Measurements from ENCODE around the gene ABLIM3.

The ABLIM3 gene

DNA sequence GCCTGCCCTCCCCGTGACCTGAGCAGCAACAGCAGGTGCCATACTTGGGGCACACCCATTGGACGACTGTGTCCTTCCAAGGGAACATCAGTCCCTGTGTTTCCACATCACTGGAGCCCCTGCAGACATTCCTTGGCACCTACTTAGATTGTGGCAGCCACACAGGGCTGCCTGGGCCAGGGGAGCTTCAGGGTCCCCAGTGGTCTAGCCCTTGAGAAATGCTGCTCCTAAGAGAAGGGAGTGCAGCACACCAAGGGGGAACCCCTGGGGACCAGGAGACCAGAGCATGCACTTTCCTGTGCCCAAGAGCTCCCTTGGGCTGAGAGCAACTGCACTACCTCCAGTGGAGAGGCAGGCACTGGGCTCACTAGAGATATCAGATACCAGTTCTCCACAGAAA is 20.1 kb upstream of the ABLIM3 start:
- no peak overlapping the region for H3K9ac ChIP-seq (ENCODE audit: low read depth, low read length)
- H3K9me3 ChIP-seq (ENCODE audit: control insufficient read depth, insufficient read depth, low read length): no peaks in the 10 kb centered on the region
- H3K4me1 ChIP-seq (ENCODE audit: control insufficient read depth, insufficient read depth, low read length): no peaks in the 10 kb centered on the region
- no peaks in the 10 kb centered on the region for H3K27me3 ChIP-seq (ENCODE audit: control insufficient read depth, insufficient read depth, low read length)
- H3K4me3 ChIP-seq (ENCODE audit: low read depth, low read length): no peak overlapping the region
- no peaks in the 10 kb centered on the region for H3K36me3 ChIP-seq (ENCODE audit: control insufficient read depth, insufficient read depth, low read length)

DNA sequence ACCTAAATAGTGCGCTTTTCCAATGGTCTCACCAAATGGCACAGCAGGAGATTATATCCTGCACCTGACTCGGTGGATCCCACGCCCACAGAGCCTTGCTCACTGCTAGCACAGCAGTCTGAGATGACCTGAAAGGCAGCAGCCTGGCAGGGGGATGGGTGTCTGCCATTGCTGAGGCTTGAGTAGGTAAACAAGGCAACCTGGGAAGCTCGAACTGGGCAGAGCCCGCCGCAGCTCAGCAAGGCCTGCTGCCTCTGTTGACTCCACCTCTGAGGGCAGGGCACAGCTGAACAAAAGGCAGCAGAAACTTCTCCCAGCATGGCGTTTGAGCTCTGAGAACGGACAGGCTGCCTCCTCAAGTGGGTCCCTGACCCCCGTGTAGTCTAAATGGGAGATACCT is 18.1 kb upstream of the ABLIM3 start:
- H3K4me3 ChIP-seq (ENCODE audit: low read depth, low read length): no peak overlapping the region
- no peak overlapping the region for H3K9ac ChIP-seq (ENCODE audit: low read depth, low read length)

DNA sequence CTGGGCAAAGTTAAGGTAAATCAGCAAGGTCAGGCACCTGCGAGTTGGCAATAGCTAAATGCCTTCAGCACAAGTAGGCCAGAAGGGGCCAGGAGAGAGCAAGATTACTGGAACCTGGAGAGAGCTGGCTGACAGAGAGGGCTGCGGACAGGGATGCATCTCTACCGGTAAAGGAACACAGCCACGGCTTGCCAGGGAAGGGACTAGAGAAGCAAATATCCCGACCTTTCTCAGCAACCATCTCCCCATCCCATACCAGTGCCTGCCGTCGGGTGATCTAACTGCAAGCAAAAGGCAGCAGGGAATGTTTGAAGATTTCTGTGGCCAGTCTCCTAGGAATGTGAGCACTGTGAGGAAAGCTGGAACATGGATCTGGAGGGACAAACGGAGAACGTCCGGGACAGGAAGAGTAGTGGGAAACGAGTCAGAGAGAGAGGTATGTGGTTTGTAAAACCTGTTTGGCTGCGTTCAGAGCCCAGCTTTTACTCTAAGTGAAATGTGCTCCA is 15.9 kb upstream of the ABLIM3 start:
- Histone ChIP-seq H3K4me3 (ENCODE audit: low read depth, low read length) (peak overlapping the region; percentile 30), H3K9me3 (ENCODE audit: control insufficient read depth, insufficient read depth, low read length) (no peaks in the 10 kb centered on the region), H3K27me3 (ENCODE audit: control insufficient read depth, insufficient read depth, low read length) (no peaks in the 10 kb centered on the region), H3K4me1 (ENCODE audit: control insufficient read depth, insufficient read depth, low read length) (no peaks in the 10 kb centered on the region), H3K36me3 (ENCODE audit: control insufficient read depth, insufficient read depth, low read length) (no peaks in the 10 kb centered on the region), H3K9ac (ENCODE audit: low read depth, low read length) (no peak overlapping the region)

More for the DNA sequence above, 18.1 kb upstream of the ABLIM3 start:
- Histone ChIP-seq H3K36me3 (ENCODE audit: control insufficient read depth, insufficient read depth, low read length) (no peaks in the 10 kb centered on the region), H3K27me3 (ENCODE audit: control insufficient read depth, insufficient read depth, low read length) (no peaks in the 10 kb centered on the region), H3K9me3 (ENCODE audit: control insufficient read depth, insufficient read depth, low read length) (no peaks in the 10 kb centered on the region), H3K4me1 (ENCODE audit: control insufficient read depth, insufficient read depth, low read length) (no peaks in the 10 kb centered on the region)

DNA sequence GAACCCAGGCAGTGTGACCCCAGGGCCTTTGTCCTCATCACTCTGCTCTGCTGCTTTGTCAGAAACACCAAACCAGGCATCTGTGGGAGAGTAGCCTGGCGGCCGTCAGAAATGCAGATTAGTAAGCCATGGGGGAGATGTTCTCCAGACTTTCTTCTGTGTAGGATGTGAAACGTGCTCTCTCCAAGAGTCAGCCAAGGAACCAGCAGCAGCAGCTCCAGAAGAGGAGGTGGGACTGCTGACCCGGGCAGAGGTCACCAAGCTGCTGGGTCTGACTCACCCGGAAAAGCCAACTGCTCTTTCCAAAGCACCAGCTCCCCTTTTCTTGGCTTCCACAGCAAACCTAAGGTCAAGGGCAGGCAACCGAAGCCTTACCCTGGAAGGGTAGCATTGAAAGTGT is 14.4 kb upstream of the ABLIM3 start:
- Histone ChIP-seq H3K4me3 (ENCODE audit: low read depth, low read length) (no peak overlapping the region), H3K4me1 (ENCODE audit: control insufficient read depth, insufficient read depth, low read length) (no peaks in the 10 kb centered on the region), H3K27me3 (ENCODE audit: control insufficient read depth, insufficient read depth, low read length) (no peaks in the 10 kb centered on the region), H3K9me3 (ENCODE audit: control insufficient read depth, insufficient read depth, low read length) (no peaks in the 10 kb centered on the region), H3K36me3 (ENCODE audit: control insufficient read depth, insufficient read depth, low read length) (no peaks in the 10 kb centered on the region), H3K9ac (ENCODE audit: low read depth, low read length) (no peak overlapping the region)

DNA sequence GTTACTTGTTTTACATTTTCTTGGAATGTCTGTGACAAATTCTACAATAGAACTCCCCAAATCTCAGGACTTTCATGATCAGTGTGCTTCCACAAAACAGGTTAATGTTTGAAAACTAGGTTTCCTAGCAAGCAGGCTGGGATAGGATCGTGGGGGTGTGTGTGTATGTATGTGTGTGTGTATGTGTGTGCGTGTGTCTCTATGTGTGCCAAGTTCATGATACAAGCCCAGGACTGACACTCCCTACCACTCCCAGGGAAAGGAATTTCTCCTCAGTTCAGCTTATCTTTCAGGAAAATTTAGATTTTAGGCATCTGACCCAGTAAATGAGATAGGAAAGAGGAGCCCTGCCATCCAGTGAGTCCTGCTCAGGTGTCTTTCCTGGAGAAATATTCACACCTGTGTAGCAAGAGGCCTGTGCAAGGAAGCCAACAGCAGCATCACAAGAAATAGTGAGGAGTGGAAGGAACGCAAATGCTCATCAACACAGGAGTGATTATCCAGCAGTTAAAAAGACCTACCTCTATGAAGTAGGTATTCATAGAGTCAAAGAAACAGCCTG is 13.8 kb upstream of the ABLIM3 start:
- Histone ChIP-seq H3K27me3 (ENCODE audit: control insufficient read depth, insufficient read depth, low read length) (no peaks in the 10 kb centered on the region), H3K4me1 (ENCODE audit: control insufficient read depth, insufficient read depth, low read length) (no peaks in the 10 kb centered on the region), H3K4me3 (ENCODE audit: low read depth, low read length) (no peak overlapping the region), H3K9ac (ENCODE audit: low read depth, low read length) (no peak overlapping the region), H3K36me3 (ENCODE audit: control insufficient read depth, insufficient read depth, low read length) (no peaks in the 10 kb centered on the region), H3K9me3 (ENCODE audit: control insufficient read depth, insufficient read depth, low read length) (no peaks in the 10 kb centered on the region)

DNA sequence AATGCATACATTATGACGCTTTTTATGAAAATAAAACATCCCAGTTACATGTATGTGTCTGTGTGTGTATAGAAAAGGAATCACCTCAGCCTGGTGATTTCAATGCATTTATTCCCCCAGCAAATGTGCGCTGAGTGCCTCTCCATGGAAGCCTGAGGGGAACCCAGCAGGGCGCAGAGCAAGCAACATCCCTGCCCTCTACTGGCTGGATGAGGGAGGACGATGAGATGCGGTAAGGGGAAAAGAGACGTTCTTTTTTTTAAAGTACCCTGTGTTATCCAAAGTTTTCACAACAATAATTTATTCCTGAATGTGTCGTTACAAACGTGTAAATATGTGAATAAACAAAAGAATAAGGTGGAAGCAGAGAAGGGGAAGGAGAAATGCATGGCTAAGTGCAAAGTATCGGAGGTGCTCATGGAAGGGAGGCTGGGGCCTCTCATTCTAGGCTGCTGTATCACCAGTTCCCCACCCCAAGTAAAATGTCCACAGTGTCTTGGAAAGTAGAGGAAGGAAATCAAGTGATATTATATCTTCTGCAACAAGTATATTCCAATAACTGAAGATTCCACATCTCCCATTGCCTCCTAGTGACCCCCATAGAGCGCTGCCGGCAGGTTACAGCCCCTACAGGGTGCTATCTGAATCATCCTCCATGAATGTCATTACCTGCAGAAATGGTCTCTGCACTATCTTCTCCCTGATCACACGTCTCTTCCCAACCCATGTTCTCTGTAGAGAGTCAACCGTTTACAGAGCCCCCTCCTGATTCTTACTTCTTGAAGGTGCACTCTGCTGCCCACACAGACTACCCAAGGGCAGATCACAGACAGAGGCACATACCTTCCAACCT is 13.0 kb upstream of the ABLIM3 start:
- Histone ChIP-seq H3K9ac (ENCODE audit: low read depth, low read length) (no peak overlapping the region), H3K4me3 (ENCODE audit: low read depth, low read length) (no peak overlapping the region), H3K4me1 (ENCODE audit: control insufficient read depth, insufficient read depth, low read length) (no peaks in the 10 kb centered on the region), H3K9me3 (ENCODE audit: control insufficient read depth, insufficient read depth, low read length) (no peaks in the 10 kb centered on the region), H3K27me3 (ENCODE audit: control insufficient read depth, insufficient read depth, low read length) (no peaks in the 10 kb centered on the region), H3K36me3 (ENCODE audit: control insufficient read depth, insufficient read depth, low read length) (no peaks in the 10 kb centered on the region)

DNA sequence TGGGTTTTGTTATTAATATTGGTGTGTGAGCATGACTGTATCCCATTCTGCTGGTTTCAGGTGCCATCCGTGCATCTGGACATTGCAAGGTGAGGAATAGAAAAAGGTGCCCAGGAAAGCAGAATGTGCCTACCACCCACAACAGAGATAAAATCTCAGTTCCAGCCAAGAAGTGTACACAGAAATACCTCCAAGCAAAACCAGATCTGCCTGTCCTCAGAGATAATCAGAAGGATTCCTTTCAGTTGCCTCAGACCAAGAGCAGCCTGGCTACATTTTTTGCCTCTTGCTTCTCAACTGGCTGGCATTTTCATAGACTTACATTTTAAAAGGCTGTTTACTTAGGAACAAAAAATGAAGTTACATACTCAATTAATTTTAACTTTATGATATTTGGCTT is 12.1 kb upstream of the ABLIM3 start:
- H3K27me3 ChIP-seq (ENCODE audit: control insufficient read depth, insufficient read depth, low read length): no peaks in the 10 kb centered on the region
- no peak overlapping the region for H3K4me3 ChIP-seq (ENCODE audit: low read depth, low read length)
- H3K9me3 ChIP-seq (ENCODE audit: control insufficient read depth, insufficient read depth, low read length): no peaks in the 10 kb centered on the region
- H3K9ac ChIP-seq (ENCODE audit: low read depth, low read length): no peak overlapping the region
- no peaks in the 10 kb centered on the region for H3K36me3 ChIP-seq (ENCODE audit: control insufficient read depth, insufficient read depth, low read length)
- no peaks in the 10 kb centered on the region for H3K4me1 ChIP-seq (ENCODE audit: control insufficient read depth, insufficient read depth, low read length)

DNA sequence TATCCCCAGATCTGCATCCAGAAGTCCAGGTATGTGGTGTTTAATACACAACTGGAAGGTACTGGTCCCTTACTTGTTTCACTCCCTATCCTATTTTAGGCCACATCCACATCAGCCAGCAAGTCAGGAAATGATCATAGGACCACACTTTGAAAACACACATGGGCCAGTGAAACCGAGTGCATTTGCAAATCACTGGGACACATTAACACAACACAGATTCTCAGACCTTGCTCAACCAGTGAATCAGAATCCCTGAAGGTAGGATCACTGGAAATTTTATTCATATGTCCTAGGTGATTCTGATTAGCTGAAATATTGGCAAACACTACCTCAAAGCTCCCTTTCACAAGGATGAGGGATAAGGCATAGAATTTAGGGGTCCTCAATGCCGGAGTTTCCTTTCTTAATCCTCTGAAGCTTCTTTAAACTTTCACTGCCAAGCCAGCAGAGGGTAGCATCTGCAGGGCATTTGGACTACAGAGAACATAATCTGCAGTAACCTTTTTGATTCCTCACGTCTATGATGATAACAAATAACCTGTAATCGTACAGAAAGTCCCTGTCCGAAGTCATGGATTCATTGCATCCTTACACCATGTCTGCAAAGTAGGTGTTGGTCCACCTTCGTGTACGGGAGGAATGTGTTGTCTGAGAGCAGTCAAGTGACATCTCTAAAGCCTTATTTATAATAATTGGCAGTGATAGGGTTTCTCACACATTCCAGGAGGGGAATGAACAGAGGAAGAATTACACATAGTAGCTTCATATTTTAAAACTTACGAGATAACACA is 11.0 kb upstream of the ABLIM3 start:
- Histone ChIP-seq H3K27me3 (ENCODE audit: control insufficient read depth, insufficient read depth, low read length) (no peaks in the 10 kb centered on the region), H3K9me3 (ENCODE audit: control insufficient read depth, insufficient read depth, low read length) (no peaks in the 10 kb centered on the region), H3K9ac (ENCODE audit: low read depth, low read length) (no peak overlapping the region), H3K4me1 (ENCODE audit: control insufficient read depth, insufficient read depth, low read length) (no peaks in the 10 kb centered on the region), H3K4me3 (ENCODE audit: low read depth, low read length) (no peak overlapping the region), H3K36me3 (ENCODE audit: control insufficient read depth, insufficient read depth, low read length) (no peaks in the 10 kb centered on the region)

DNA sequence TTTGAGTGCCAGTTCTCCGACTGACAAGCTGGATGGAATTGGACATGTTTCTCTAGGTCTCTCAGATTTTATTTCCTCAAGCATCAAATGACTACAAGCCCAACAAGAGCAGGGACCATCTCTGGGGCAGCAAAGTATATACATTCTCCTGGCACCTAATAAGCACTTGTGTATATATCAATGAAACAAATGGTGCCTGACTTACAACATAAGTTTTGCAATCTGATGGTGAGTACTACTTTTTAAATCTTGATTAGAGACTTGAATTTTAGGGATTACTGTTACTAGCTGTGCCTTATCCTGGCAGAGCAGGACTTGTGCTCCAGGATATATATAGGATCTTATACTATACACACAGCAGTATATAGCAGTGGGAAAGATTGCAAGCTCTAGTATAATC is 8.8 kb upstream of the ABLIM3 start:
- Histone ChIP-seq H3K36me3 (ENCODE audit: control insufficient read depth, insufficient read depth, low read length) (no peaks in the 10 kb centered on the region), H3K4me1 (ENCODE audit: control insufficient read depth, insufficient read depth, low read length) (no peaks in the 10 kb centered on the region), H3K27me3 (ENCODE audit: control insufficient read depth, insufficient read depth, low read length) (no peaks in the 10 kb centered on the region), H3K9me3 (ENCODE audit: control insufficient read depth, insufficient read depth, low read length) (no peaks in the 10 kb centered on the region), H3K4me3 (ENCODE audit: low read depth, low read length) (no peak overlapping the region), H3K9ac (ENCODE audit: low read depth, low read length) (no peak overlapping the region)

DNA sequence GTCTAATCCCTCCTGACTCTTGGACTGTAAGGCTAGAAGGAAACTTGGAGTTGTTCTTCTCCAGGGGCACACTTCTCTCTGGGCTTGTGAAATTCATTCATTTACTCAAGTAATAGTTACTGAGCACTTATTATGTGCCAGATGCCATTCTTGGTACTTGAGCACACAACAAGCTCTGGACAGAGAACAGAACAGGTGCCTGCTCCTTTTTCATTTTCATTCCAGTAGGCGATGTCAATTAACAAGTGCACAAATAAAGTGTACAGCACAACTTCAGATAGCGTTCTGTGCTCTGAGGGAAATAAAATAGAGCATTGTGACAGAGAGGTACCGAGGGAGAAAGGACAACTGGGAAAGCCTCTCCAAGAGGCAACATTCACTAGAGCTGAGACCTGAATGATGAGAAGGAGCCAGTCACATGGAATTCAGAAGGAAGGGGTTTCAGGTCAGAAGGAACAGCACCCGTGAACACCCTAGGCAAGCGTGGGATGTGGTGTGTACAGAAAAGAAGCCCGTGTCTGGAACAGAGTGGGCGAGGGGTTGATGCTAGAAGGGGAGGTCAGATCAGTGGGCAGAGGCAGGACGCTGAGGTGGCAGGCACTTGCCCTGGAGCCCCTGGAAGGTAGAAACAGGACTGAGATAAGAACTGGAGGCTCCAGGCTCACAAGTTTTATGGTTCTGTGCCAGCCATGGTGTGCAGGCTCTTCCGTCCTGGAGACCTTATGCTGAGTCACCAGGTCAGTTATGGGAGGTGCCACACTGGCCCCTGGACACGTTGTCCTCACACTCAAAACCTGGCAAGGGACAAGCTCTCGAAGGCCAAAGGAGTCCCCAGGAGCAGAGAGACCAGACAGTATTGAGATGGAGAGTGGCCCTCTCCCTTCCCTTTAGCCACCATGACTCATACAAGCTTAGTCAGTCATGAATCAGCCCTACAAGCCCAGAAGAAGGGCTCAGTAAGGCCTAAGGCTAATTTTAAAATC is 7.2 kb upstream of the ABLIM3 start:
- Histone ChIP-seq H3K4me1 (ENCODE audit: control insufficient read depth, insufficient read depth, low read length) (no peaks in the 10 kb centered on the region), H3K9me3 (ENCODE audit: control insufficient read depth, insufficient read depth, low read length) (no peaks in the 10 kb centered on the region), H3K27me3 (ENCODE audit: control insufficient read depth, insufficient read depth, low read length) (no peaks in the 10 kb centered on the region), H3K36me3 (ENCODE audit: control insufficient read depth, insufficient read depth, low read length) (no peaks in the 10 kb centered on the region), H3K4me3 (ENCODE audit: low read depth, low read length) (no peak overlapping the region), H3K9ac (ENCODE audit: low read depth, low read length) (no peak overlapping the region)
